Measurements from ENCODE around the gene DGKH.

DNA sequence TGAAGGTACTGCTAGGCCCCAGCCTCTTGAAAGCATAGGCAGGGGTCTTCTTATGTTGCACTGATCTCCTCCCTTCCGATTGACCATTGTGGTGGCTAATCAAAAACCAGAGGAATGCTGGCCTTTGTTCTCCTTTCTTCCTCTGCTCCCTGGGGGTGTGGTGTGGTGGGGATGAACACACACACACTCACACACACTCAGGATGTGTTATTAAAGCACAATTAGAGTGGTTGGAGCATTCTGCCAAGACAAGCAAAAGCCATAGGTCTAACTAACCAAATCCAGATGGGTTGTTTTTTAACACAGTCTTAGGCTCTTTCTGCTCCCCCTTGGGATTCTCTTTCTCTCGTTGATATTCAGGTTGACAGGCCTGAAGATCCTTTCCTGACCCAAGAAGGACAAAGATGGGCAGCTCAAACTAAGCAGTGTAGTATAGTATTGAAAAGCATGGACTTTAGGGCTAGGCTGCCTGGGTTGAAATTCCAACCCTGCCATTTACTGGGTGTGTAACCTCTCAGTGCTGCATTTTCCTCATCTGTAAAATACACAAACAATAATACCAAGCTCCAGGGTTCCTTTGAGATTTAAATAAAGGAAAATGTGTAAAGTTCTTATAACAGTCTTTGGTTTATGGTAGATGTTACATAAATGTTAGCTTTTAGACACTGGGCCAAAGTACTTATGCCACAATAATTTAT is 25.5 kb upstream of the DGKH start:
- TF ChIP-seq, protein P1, sequence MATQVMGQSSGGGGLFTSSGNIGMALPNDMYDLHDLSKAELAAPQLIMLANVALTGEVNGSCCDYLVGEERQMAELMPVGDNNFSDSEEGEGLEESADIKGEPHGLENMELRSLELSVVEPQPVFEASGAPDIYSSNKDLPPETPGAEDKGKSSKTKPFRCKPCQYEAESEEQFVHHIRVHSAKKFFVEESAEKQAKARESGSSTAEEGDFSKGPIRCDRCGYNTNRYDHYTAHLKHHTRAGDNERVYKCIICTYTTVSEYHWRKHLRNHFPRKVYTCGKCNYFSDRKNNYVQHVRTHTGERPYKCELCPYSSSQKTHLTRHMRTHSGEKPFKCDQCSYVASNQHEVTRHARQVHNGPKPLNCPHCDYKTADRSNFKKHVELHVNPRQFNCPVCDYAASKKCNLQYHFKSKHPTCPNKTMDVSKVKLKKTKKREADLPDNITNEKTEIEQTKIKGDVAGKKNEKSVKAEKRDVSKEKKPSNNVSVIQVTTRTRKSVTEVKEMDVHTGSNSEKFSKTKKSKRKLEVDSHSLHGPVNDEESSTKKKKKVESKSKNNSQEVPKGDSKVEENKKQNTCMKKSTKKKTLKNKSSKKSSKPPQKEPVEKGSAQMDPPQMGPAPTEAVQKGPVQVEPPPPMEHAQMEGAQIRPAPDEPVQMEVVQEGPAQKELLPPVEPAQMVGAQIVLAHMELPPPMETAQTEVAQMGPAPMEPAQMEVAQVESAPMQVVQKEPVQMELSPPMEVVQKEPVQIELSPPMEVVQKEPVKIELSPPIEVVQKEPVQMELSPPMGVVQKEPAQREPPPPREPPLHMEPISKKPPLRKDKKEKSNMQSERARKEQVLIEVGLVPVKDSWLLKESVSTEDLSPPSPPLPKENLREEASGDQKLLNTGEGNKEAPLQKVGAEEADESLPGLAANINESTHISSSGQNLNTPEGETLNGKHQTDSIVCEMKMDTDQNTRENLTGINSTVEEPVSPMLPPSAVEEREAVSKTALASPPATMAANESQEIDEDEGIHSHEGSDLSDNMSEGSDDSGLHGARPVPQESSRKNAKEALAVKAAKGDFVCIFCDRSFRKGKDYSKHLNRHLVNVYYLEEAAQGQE (IDR thresholded peaks at IDR 0.05; ENCODE audit: borderline replicate concordance), result no peak
- TF ChIP-seq, protein P2, sequence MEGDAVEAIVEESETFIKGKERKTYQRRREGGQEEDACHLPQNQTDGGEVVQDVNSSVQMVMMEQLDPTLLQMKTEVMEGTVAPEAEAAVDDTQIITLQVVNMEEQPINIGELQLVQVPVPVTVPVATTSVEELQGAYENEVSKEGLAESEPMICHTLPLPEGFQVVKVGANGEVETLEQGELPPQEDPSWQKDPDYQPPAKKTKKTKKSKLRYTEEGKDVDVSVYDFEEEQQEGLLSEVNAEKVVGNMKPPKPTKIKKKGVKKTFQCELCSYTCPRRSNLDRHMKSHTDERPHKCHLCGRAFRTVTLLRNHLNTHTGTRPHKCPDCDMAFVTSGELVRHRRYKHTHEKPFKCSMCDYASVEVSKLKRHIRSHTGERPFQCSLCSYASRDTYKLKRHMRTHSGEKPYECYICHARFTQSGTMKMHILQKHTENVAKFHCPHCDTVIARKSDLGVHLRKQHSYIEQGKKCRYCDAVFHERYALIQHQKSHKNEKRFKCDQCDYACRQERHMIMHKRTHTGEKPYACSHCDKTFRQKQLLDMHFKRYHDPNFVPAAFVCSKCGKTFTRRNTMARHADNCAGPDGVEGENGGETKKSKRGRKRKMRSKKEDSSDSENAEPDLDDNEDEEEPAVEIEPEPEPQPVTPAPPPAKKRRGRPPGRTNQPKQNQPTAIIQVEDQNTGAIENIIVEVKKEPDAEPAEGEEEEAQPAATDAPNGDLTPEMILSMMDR (IDR thresholded peaks at IDR 0.05; ENCODE audit: poor library complexity, severe bottlenecking), result no peak
- TF ChIP-seq POLR2AphosphoS5 (IDR thresholded peaks at IDR 0.05) (no peak), EP300 (conservative IDR thresholded peaks at IDR 0.05; ENCODE audit: poor library complexity, severe bottlenecking) (no peak), MXI1 (conservative IDR thresholded peaks at IDR 0.05; ENCODE audit: poor library complexity, severe bottlenecking) (no peak)

All from neural cell (in vitro differentiated cells).